Endothelial cell of umbilical vein (primary cell): ENCODE measurements around the gene NRXN3. TPM values are rescaled to one million over a fixed set of nuclear protein-coding genes. Genes with fewer than 3 reads are reported as not detected.

Source experiments
- BruUV-seq: library from RNA; stranded (reverse); fragments of 400-500 nt; replicated peaks from 2 replicates; lab custom pipeline; 2021; lab: Mats Ljungman, UMichigan
- CTCF ChIA-PET: fragments of 300-600, 350-600 bp; sonication (Branson Sonifier 250); formaldehyde crosslinking; loops from one replicate; lab custom pipeline; 2021; ENCODE audit warnings: antibody characterized with exemption, inconsistent platforms; lab: Charles Lee
- POLR2A ChIA-PET: fragments of 300-600, 350-600 bp; sonication (Branson Sonifier 250); formaldehyde crosslinking; loops from one replicate; lab custom pipeline; 2021; ENCODE audit warnings: antibody characterized with exemption, inconsistent platforms; lab: Charles Lee
- DNase-seq: peaks from one replicate; pipeline ENCODE4 v3.0.0-alpha.2; 2011; ENCODE audit warnings: low read depth, low spot score
- FAIRE-seq: peaks from 2 replicates; lab custom pipeline; 2011; peaks lifted over from hg19 to GRCh38; lab: Jason Lieb, UNC
- H2AFZ ChIP-seq: 2 replicates; pipeline ENCODE4 v1.6.0; 2012; ENCODE audit warnings: low read depth, low read length, control low read depth, inconsistent platforms
- H3K27ac ChIP-seq: 2 replicates; pipeline ENCODE4 v1.5.1; 2011; ENCODE audit warnings: low read depth, mild to moderate bottlenecking, control low read depth, low read length, moderate library complexity; ENCODE audit not compliant: insufficient read depth
- H3K27me3 ChIP-seq, 2 experiments: 2 replicates each; pipeline versions ENCODE4 v1.6.0 to v1.6.1; 2011; ENCODE audit warnings: low read length in 2 of 2, mixed read lengths in 1 of 2; ENCODE audit not compliant: control insufficient read depth in 2 of 2, insufficient read depth in 2 of 2
- H3K36me3 ChIP-seq, 2 experiments: 2 replicates in 1 of 2; 3 replicates in 1 of 2; pipeline ENCODE4 v1.5.1; 2011; ENCODE audit warnings: low read length in 2 of 2, mild to moderate bottlenecking in 1 of 2, moderate library complexity in 1 of 2; ENCODE audit not compliant: control insufficient read depth in 2 of 2, insufficient read depth in 2 of 2; ENCODE audit errors: extremely low read depth in 1 of 2
- H3K4me1 ChIP-seq: 3 replicates; pipeline ENCODE4 v1.5.1; 2011; ENCODE audit warnings: mild to moderate bottlenecking, low read length; ENCODE audit not compliant: control insufficient read depth, insufficient read depth; ENCODE audit errors: extremely low read depth
- H3K4me2 ChIP-seq: 2 replicates; pipeline ENCODE4 v1.6.1; 2011; ENCODE audit warnings: low read length, control low read depth, mixed read lengths; ENCODE audit not compliant: insufficient read depth
- H3K4me3 ChIP-seq, 3 experiments: fragments of 200-600 bp in 1 of 3; sonication (generic), shearing (Covaris generic) in 1 of 3; replicated peaks in 1 of 3; 2 replicates each; pipeline ENCODE4 v1.5.1; 2011 to 2016; ENCODE audit warnings: control low read depth in 3 of 3, low read length in 3 of 3, mild to moderate bottlenecking in 2 of 3, inconsistent platforms in 1 of 3, low read depth in 1 of 3, moderate library complexity in 1 of 3; ENCODE audit not compliant: insufficient read depth in 1 of 3
- H3K79me2 ChIP-seq: 2 replicates; pipeline ENCODE4 v1.6.0; 2012; ENCODE audit warnings: low read length, inconsistent platforms; ENCODE audit not compliant: control insufficient read depth, insufficient read depth
- H3K9ac ChIP-seq: replicated peaks from 2 replicates; pipeline ENCODE3; 2011; ENCODE audit warnings: low read length, control low read depth; ENCODE audit not compliant: insufficient read depth; ENCODE audit errors: extremely low read depth
- H3K9me1 ChIP-seq: replicated peaks from 3 replicates; pipeline ENCODE4 v1.6.0; 2011; ENCODE audit warnings: mild to moderate bottlenecking, low read length; ENCODE audit not compliant: control insufficient read depth, insufficient read depth; ENCODE audit errors: extremely low read depth
- H3K9me3 ChIP-seq: replicated peaks from 2 replicates; pipeline ENCODE4 v1.5.1; 2012; ENCODE audit warnings: low read length, inconsistent platforms; ENCODE audit not compliant: control insufficient read depth, insufficient read depth
- H4K20me1 ChIP-seq: replicated peaks from 2 replicates; pipeline ENCODE3; 2011; ENCODE audit warnings: mild to moderate bottlenecking, low read length; ENCODE audit not compliant: control insufficient read depth, insufficient read depth; ENCODE audit errors: extremely low read depth
- CTCF ChIP-seq, 2 donors: IDR thresholded peaks; 1 replicate in 1 of 2; 2 replicates in 1 of 2; pipeline ENCODE4 v1.5.1; 2011; ENCODE audit warnings: low read length in 2 of 2, mild to moderate bottlenecking in 2 of 2, moderate library complexity in 2 of 2, control low read depth in 1 of 2, inconsistent platforms in 1 of 2, low read depth in 1 of 2; ENCODE audit not compliant: insufficient read depth in 1 of 2; ENCODE audit errors: extremely low read depth in 1 of 2
- EZH2 ChIP-seq: IDR thresholded peaks from 2 replicates; pipeline ENCODE4 v1.6.1; 2012; ENCODE audit warnings: borderline replicate concordance, low read depth, mild to moderate bottlenecking, moderate library complexity, low read length, inconsistent platforms; ENCODE audit not compliant: severe bottlenecking
- FOS ChIP-seq: IDR thresholded peaks from 2 replicates; pipeline ENCODE4 v1.6.1; 2011; ENCODE audit warnings: mild to moderate bottlenecking, low read length, moderate library complexity, borderline replicate concordance; ENCODE audit not compliant: insufficient read depth
- GATA2 ChIP-seq: IDR thresholded peaks from 2 replicates; pipeline ENCODE4 v1.7.0; 2011; ENCODE audit warnings: low read depth, mild to moderate bottlenecking, moderate library complexity, mixed read lengths, low read length; ENCODE audit not compliant: insufficient read length, insufficient read depth
- JUN ChIP-seq: IDR thresholded peaks from 2 replicates; pipeline ENCODE4 v1.6.1; 2011; ENCODE audit warnings: borderline replicate concordance, low read depth; ENCODE audit not compliant: insufficient read length, insufficient read depth
- MAX ChIP-seq: IDR thresholded peaks from 2 replicates; pipeline ENCODE4 v1.6.1; 2011; ENCODE audit not compliant: insufficient read depth, insufficient read length
- MYC ChIP-seq: IDR thresholded peaks from one replicate; pipeline ENCODE4 v1.6.1; 2011; ENCODE audit warnings: mild to moderate bottlenecking, low read depth, low read length
- POLR2A ChIP-seq: IDR thresholded peaks from 2 replicates; pipeline ENCODE4 v1.6.1; 2012; ENCODE audit warnings: low read depth, mild to moderate bottlenecking, control low read depth, low read length
- POLR2AphosphoS5 ChIP-seq: IDR thresholded peaks from 2 replicates; pipeline ENCODE4 v1.6.1; 2012; ENCODE audit warnings: low read depth, mild to moderate bottlenecking, control low read depth, low read length, moderate library complexity; ENCODE audit not compliant: insufficient read depth
- dilution Hi-C: fragments of 300-500 bp; cut with MboI; formaldehyde crosslinking; loops from one replicate; pipeline ENCODE4 v1.15.0; 2019; ENCODE audit warnings: low sequenced_read_pairs; ENCODE audit not compliant: extremely low pct_ligation_motif_present
- intact Hi-C: fragments of 100-400 bp; cut with micrococcal nuclease; formaldehyde crosslinking; loops from one replicate; pipeline ENCODE4 v1.10.0; 2022
- polyA plus RNA-seq, 4 experiments: library from polyadenylated mRNA; depleted of rRNA in 3 of 4; stranded (reverse) in 3 of 4; unstranded in 1 of 4; fragments of >200 nt; gene quantifications; 2 replicates each; pipeline versions ENCODE4 v1.2.1 to v1.2.3, GENCODE V29; 2011 to 2012; ENCODE audit warnings: missing spikeins in 1 of 4
- total RNA-seq: library from RNA; stranded (reverse); gene quantifications from 2 replicates; pipeline ENCODE4 v1.2.3, GENCODE V29; 2021

Gene NRXN3
- total and polyA plus RNA-seq, 2 donors (not counting 3 experiments of a cell fraction or from before 2014, with no cell fraction given) = 0.72 to 4.2 TPM

- Histone ChIP-seq H3K9me3 (no peaks in the 10 kb centered on the region), H3K9me1 (no peaks in the 10 kb centered on the region), H3K4me2 (no peak overlapping the region), H3K4me1 (no peaks in the 10 kb centered on the region), H3K9ac (no peak overlapping the region), H3K27me3 (no peaks in the 10 kb centered on the region), H3K4me3 (no peak overlapping the region), H2AFZ (no peak overlapping the region), H3K79me2 (no peaks in the 10 kb centered on the region), H3K27ac (no peak overlapping the region), H3K36me3 (no peaks in the 10 kb centered on the region), H4K20me1 (no peaks in the 10 kb centered on the region)
- CTCF ChIA-PET = no interaction called here
- dilution Hi-C loops = no loop called here
- intact Hi-C loops = no loop called here
- FAIRE-seq (no peak), DNase-seq (no peak)
- no TSS peak for BruUV-seq
- no peak for TF ChIP-seq FOS
- no peak for TF ChIP-seq POLR2A
- TF ChIP-seq CTCF (IDR thresholded peaks at IDR 0.05; ENCODE audit: extremely low read depth in 1 of 2, insufficient read depth in 1 of 2, low read depth in 1 of 2, low read length in 2 of 2) = no peak
- no peak for TF ChIP-seq JUN
- TF ChIP-seq MYC = no peak
- no peak for TF ChIP-seq POLR2AphosphoS5
- no peak for TF ChIP-seq EZH2
- TF ChIP-seq GATA2 = no peak
- no peak for TF ChIP-seq MAX
- POLR2A ChIA-PET = no interaction called here
These were observed 1009.8 kb downstream of the NRXN3 start for GRCh38 chr14:79179985-79180384.
